CD4-positive, alpha-beta memory T cell (primary cell): ENCODE results near the gene WDR19. TPM values are rescaled to one million over a fixed set of nuclear protein-coding genes. Genes with fewer than 3 reads are reported as not detected.
"Not testable (repeated sequence)": the region's sequence is repeated elsewhere in the genome, so short reads cannot be mapped to it uniquely, and the experiment has no call there.

Source experiments
- CTCF ChIA-PET: fragments of 350-600 bp; sonication (Branson Sonifier 250); formaldehyde crosslinking; loops from one replicate; lab custom pipeline; 2021; ENCODE audit warnings: inconsistent platforms; ENCODE audit not compliant: partially characterized antibody; lab: Charles Lee
- POLR2A ChIA-PET: fragments of 350-600 bp; sonication (Branson Sonifier 250); formaldehyde crosslinking; loops from one replicate; lab custom pipeline; 2021; ENCODE audit not compliant: partially characterized antibody; lab: Charles Lee
- DNase-seq, 5 donors: peaks; one replicate each; pipeline versions ENCODE4 v3.0.0 to v3.0.0-alpha.2; 2020 to 2022; ENCODE audit warnings: mixed read lengths in 1 of 5
- H3K27ac ChIP-seq: one replicate; pipeline ENCODE4 v1.7.0; 2013; ENCODE audit warnings: low read depth, low read length
- H3K27me3 ChIP-seq: 2 replicates; pipeline ENCODE4 v1.7.0; 2013; ENCODE audit warnings: mild to moderate bottlenecking, low read length, moderate library complexity; ENCODE audit not compliant: insufficient read depth
- H3K36me3 ChIP-seq: 2 replicates; pipeline ENCODE4 v1.7.0; 2013; ENCODE audit warnings: mild to moderate bottlenecking, low read length, moderate library complexity; ENCODE audit not compliant: insufficient read depth
- H3K4me1 ChIP-seq: 2 replicates; pipeline ENCODE4 v1.7.0; 2013; ENCODE audit warnings: mild to moderate bottlenecking, low read length, moderate library complexity; ENCODE audit not compliant: insufficient read depth
- H3K4me3 ChIP-seq, 2 donors: one replicate each; pipeline ENCODE4 v1.7.0; 2013; ENCODE audit warnings: low read length in 2 of 2, mild to moderate bottlenecking in 1 of 2
- H3K9me3 ChIP-seq, 2 donors: one replicate each; pipeline ENCODE4 v1.7.0; 2013; ENCODE audit warnings: low read length in 2 of 2, control low read depth in 1 of 2; ENCODE audit not compliant: control insufficient read depth in 1 of 2
- H3K27ac Mint-ChIP-seq, 7 donors: one replicate each; pipeline ENCODE4 v1.8.0; 2020 to 2021; ENCODE audit warnings: mixed read lengths in 7 of 7, mild to moderate bottlenecking in 6 of 7, inconsistent platforms in 3 of 7, moderate library complexity in 3 of 7
- H3K27me3 Mint-ChIP-seq, 2 donors: one replicate each; pipeline ENCODE4 v1.8.0; 2020 to 2021; ENCODE audit warnings: mixed read lengths in 2 of 2
- H3K36me3 Mint-ChIP-seq, 2 donors: one replicate each; pipeline ENCODE4 v1.8.0; 2020 to 2021; ENCODE audit warnings: mixed read lengths in 2 of 2, inconsistent platforms in 1 of 2, mild to moderate bottlenecking in 1 of 2
- H3K4me1 Mint-ChIP-seq, 4 donors: one replicate each; pipeline ENCODE4 v1.8.0; 2020 to 2021; ENCODE audit warnings: mixed read lengths in 4 of 4, mild to moderate bottlenecking in 1 of 4
- H3K4me3 Mint-ChIP-seq, 8 donors: one replicate each; pipeline ENCODE4 v1.8.0; 2020 to 2021; ENCODE audit warnings: mixed read lengths in 8 of 8, mild to moderate bottlenecking in 7 of 8, moderate library complexity in 6 of 8, inconsistent platforms in 3 of 8
- H3K9me3 Mint-ChIP-seq, 8 donors: one replicate each; pipeline ENCODE4 v1.8.0; 2020 to 2021; ENCODE audit warnings: mixed read lengths in 8 of 8, mild to moderate bottlenecking in 5 of 8, inconsistent platforms in 3 of 8, moderate library complexity in 1 of 8
- intact Hi-C: fragments of 100-400 bp; cut with micrococcal nuclease; formaldehyde crosslinking; loops from one replicate; pipeline ENCODE4 v1.15.1; 2023
- polyA plus RNA-seq, 2 donors: library from polyadenylated mRNA; unstranded; fragments of 300-500 nt; fragmentation: Illumina TruSeq; gene quantifications; one replicate each; pipeline ENCODE4 v1.2.3, GENCODE V29; 2021
- total RNA-seq, 2 experiments: library from RNA; stranded (reverse); gene quantifications; one replicate each; pipeline ENCODE4 v1.2.3, GENCODE V29; 2021

The WDR19 gene
- total and polyA plus RNA-seq, 4 experiments from 2014 or later, result 2.3 to 36.8 (median 18.5) TPM

DNA sequence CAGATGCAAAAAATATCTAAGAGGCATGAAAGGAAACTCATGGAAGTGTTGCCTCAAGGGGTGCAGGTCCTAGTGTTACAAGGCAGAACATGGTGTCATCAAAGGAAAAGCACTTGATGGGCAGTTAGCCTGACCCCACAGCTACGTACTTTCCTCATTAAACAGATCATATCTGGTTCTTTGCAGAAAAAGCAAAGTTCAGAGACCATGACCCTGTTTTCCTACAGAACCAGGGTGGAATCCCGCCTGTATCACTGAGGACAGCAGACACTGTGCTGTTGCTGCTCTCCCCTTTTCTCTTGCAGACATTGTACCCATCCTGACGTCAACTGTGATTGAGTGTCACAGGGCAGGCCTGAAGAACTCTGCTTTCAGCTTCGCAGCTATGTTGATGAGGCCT is 92.2 kb downstream of the WDR19 start:
- ChIA-PET CTCF (no interaction called here), POLR2A (no interaction called here)
- DNase-seq, result no peak
- Histone ChIP-seq H3K4me1 (no peaks in the 10 kb centered on the region), H3K9me3 (no peaks in the 10 kb centered on the region), H3K27ac (no peak overlapping the region), H3K27me3 (no peaks in the 10 kb centered on the region), H3K4me3 (no peak overlapping the region), H3K36me3 (no peaks in the 10 kb centered on the region)
- H3K27ac Mint-ChIP-seq, result peak overlapping the region in 1 of 7 donors; percentile 36
- no peaks in the 10 kb centered on the region for H3K4me1 Mint-ChIP-seq
- intact Hi-C loops, result no loop called here
- peaks cover 0 to 1% (median 0%) of the 10 kb centered on the region in 8 donors for H3K9me3 Mint-ChIP-seq
- no peak overlapping the region for H3K4me3 Mint-ChIP-seq
- peaks cover 46 to 50% of the 10 kb centered on the region in 2 donors for H3K36me3 Mint-ChIP-seq
- H3K27me3 Mint-ChIP-seq, result no peaks in the 10 kb centered on the region

DNA sequence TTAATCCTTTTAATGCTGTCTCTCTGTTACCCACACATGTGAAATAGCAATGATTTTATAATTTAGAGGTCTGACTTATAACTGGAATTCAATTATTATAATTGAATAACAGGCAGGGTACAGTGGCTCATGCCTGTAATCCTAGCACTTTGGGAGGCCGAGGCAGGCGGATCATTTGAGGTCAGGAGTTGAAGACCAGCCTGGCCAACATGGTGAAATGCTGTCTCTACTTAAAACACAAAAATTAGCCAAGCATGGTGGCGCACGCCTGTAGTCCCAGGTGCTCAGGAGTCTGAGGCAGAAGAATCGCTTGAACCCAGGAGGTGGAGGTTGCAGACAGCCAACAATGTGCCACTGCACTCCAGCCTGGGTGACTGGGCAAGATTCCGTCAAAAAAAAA is 95.3 kb downstream of the WDR19 start:
- H3K27ac Mint-ChIP-seq, H3K27me3 Mint-ChIP-seq, H3K36me3 ChIP-seq, POLR2A ChIA-PET, H3K9me3 Mint-ChIP-seq, H3K9me3 ChIP-seq, DNase-seq, H3K4me1 ChIP-seq, H3K4me3 ChIP-seq, H3K27me3 ChIP-seq, H3K27ac ChIP-seq, intact Hi-C loops, H3K4me1 Mint-ChIP-seq, H3K4me3 Mint-ChIP-seq: not testable (repeated sequence)
- CTCF ChIA-PET, result interaction anchor here (0.7 kb wide), 1 partner anchor 12 kb away, joined by 3 read pairs; no protein-coding TSS in a partner anchor
- peaks cover 36 to 41% of the 10 kb centered on the region in 2 donors for H3K36me3 Mint-ChIP-seq

DNA sequence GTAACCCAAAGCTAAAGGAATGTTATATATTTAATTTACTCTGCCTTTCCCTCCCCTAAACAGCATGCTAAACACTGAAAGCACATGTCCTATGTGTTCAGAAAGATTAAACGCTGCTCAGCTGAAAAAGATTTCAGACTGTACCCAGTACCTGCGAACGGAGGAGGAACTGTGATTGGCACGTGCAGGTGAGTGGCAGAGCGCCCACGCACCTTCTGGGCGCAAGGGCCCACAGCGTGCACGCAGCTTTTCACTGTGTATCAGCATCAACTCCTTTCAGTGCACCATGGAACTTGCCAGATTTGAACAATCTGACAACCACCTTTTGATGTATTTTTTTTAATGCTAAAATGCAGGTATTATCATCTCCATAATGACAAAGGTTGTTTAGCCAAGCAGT is 96.1 kb downstream of the WDR19 start:
- H3K9me3 Mint-ChIP-seq, result peaks cover 0 to 4% (median 0%) of the 10 kb centered on the region in 8 donors
- intact Hi-C loops, result no loop called here
- no peaks in the 10 kb centered on the region for H3K4me1 Mint-ChIP-seq
- no peak overlapping the region for H3K27ac ChIP-seq
- H3K4me3 ChIP-seq, result no peak overlapping the region
- no peaks in the 10 kb centered on the region for H3K27me3 Mint-ChIP-seq
- POLR2A ChIA-PET, result no interaction called here
- CTCF ChIA-PET, result no interaction called here
- no peaks in the 10 kb centered on the region for H3K27me3 ChIP-seq
- no peaks in the 10 kb centered on the region for H3K4me1 ChIP-seq
- DNase-seq, result no peak
- no peaks in the 10 kb centered on the region for H3K36me3 ChIP-seq
- H3K9me3 ChIP-seq, result no peaks in the 10 kb centered on the region
- H3K4me3 Mint-ChIP-seq, result no peak overlapping the region
- peaks cover 30 to 33% of the 10 kb centered on the region in 2 donors for H3K36me3 Mint-ChIP-seq
- H3K27ac Mint-ChIP-seq, result no peak overlapping the region

DNA sequence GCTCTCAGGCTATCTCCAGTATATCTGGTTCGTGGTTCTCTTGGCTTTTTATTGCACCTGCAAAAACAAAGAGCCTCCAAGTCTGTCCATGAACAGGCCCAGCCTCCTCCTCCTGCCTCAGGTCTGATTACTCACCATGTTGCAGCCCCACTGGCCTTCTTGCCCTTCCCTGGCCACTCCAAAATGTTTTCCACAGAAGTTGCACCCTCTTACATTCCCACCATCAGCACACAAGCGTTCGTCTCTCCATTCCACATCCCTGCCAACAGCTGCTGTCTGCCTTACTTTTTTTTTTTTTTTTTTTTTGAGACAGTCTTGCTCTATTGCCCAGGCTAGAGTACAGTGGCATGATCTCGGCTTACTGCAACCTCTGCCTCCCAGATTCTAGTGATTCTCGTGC is 97.1 kb downstream of the WDR19 start:
- Mint-ChIP-seq H3K4me1 (no peaks in the 10 kb centered on the region), H3K4me3 (no peak overlapping the region), H3K27ac (no peak overlapping the region), H3K9me3 (peaks cover 0 to 4% (median 0%) of the 10 kb centered on the region in 8 donors), H3K27me3 (no peaks in the 10 kb centered on the region), H3K36me3 (peaks cover 26 to 28% of the 10 kb centered on the region in 2 donors)
- ChIA-PET POLR2A (no interaction called here), CTCF (no interaction called here)
- no peak overlapping the region for H3K27ac ChIP-seq
- no peak overlapping the region for H3K4me3 ChIP-seq
- no peaks in the 10 kb centered on the region for H3K27me3 ChIP-seq
- no peaks in the 10 kb centered on the region for H3K36me3 ChIP-seq
- no peaks in the 10 kb centered on the region for H3K9me3 ChIP-seq
- no peak for DNase-seq
- H3K4me1 ChIP-seq, result no peaks in the 10 kb centered on the region
- intact Hi-C loops, result no loop called here

DNA sequence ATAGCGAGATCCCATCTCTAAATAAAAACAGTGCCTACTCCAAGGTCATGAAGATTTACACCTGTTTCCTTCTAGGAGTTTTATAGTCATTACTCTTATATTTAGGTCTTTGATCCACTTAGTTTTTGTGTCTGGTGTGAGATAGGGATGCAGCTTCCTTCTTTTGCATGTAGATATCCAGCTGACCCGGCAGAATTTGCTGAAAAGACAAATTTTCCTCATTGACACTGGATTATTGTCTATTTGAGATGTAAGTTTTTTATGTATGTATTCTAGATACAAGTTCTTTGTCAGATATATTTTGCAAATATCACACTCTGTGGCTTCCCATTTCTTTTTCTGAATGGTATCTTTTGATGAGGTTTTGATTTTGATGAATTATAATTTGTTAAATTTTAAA is 98.4 kb downstream of the WDR19 start:
- DNase-seq, result no peak
- Mint-ChIP-seq H3K4me3 (no peak overlapping the region), H3K27ac (peak overlapping the region in 2 of 7 donors; percentile 18 to 56), H3K36me3 (peaks cover 18 to 28% of the 10 kb centered on the region in 2 donors), H3K9me3 (peaks cover 0 to 4% (median 0%) of the 10 kb centered on the region in 8 donors), H3K27me3 (no peaks in the 10 kb centered on the region), H3K4me1 (no peaks in the 10 kb centered on the region)
- CTCF ChIA-PET, result interaction anchor here (1.0 kb wide), 1 partner anchor 400 kb away, joined by 3 read pairs; no protein-coding TSS in a partner anchor
- Histone ChIP-seq H3K9me3 (no peaks in the 10 kb centered on the region), H3K4me1 (no peaks in the 10 kb centered on the region), H3K27me3 (no peaks in the 10 kb centered on the region), H3K4me3 (no peak overlapping the region), H3K36me3 (no peaks in the 10 kb centered on the region), H3K27ac (no peak overlapping the region)
- intact Hi-C loops, result loop anchor here (5.0 kb wide), 1 partner anchor 378 kb away; no protein-coding TSS in a partner anchor
- POLR2A ChIA-PET, result no interaction called here

DNA sequence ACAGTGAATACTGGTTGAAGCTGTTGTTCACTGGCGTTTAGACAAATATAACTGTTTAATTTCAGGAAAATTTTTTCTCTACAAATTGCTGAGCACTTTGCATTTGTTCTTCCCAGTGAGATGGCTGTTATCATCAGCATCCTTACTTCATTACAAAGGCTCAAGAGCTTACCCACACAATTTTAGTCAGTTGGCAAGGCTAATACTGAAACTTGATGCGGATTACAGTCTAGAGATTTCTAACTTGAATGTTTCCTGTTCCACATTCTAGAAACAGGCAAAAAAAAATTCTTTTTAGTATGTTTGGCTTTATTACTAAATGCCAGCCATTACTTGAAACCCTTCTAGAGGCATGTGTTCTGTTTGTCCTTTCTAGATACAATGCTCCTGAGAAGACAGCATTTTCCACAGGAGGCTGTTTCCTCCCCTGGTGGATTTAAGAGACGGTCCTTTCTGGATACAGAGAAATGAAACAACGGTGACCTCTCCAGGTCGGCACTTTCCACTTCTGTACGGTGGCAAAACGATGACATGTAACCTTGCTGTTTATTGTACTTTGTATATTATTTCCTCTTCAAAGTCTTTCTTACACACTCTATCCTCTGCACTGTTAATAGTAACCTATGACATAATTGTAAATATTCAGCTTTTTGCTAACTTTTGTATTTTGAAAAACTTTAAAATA is 102.9 kb downstream of the WDR19 start:
- Mint-ChIP-seq H3K9me3 (no peaks in the 10 kb centered on the region), H3K36me3 (peaks cover 37 to 50% of the 10 kb centered on the region in 2 donors), H3K27me3 (no peaks in the 10 kb centered on the region), H3K4me1 (peaks cover 0 to 2% (median under 1%) of the 10 kb centered on the region in 4 donors), H3K27ac (peak overlapping the region in 2 of 7 donors; percentile 39 to 81), H3K4me3 (no peak overlapping the region)
- no peak overlapping the region for H3K4me3 ChIP-seq
- POLR2A ChIA-PET, result no interaction called here
- no peaks in the 10 kb centered on the region for H3K9me3 ChIP-seq
- no peaks in the 10 kb centered on the region for H3K4me1 ChIP-seq
- intact Hi-C loops, result no loop called here
- no peaks in the 10 kb centered on the region for H3K27me3 ChIP-seq
- CTCF ChIA-PET, result interaction anchor here (0.9 kb wide), 1 partner anchor 12 kb away, joined by 3 read pairs; no protein-coding TSS in a partner anchor
- no peak for DNase-seq
- peaks cover 31% of the 10 kb centered on the region for H3K36me3 ChIP-seq
- H3K27ac ChIP-seq, result no peak overlapping the region

DNA sequence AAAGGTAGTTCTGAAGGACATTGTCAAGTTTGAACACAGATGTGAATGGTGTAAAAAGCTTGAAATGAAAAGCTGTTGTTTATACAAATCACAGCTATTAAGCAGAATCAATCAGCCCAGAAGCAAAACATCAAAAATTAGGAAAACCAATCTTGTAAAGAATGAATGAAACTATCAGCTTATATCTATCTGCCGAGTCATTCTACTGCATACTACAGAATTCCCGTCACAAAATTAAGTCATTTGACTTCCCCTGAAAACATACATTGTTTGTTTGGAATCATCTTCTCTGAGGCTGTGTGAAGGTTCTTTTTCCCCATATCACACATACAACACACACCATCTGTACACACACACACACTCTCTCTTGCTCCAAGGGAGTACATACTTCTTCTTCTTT is 103.5 kb downstream of the WDR19 start:
- Histone ChIP-seq H3K4me3 (no peak overlapping the region), H3K4me1 (no peaks in the 10 kb centered on the region), H3K9me3 (no peaks in the 10 kb centered on the region), H3K36me3 (peaks cover 34% of the 10 kb centered on the region), H3K27ac (no peak overlapping the region), H3K27me3 (no peaks in the 10 kb centered on the region)
- Mint-ChIP-seq H3K4me3 (no peak overlapping the region), H3K36me3 (peaks cover 41 to 51% of the 10 kb centered on the region in 2 donors), H3K4me1 (peaks cover 0 to 2% (median under 1%) of the 10 kb centered on the region in 4 donors), H3K9me3 (no peaks in the 10 kb centered on the region), H3K27me3 (no peaks in the 10 kb centered on the region), H3K27ac (peak overlapping the region in 3 of 7 donors; percentile 39 to 81 (median 39))
- ChIA-PET CTCF (interaction anchor here (0.6 to 0.9 kb wide), 2 partner anchors 12 to 13 kb away, joined by 3 read pairs; no protein-coding TSS in a partner anchor), POLR2A (no interaction called here)
- no peak for DNase-seq
- intact Hi-C loops, result no loop called here
